Hippocampal formation (tissue), 2 donors: Measurements from ENCODE around the gene DENND4C.
"Not testable (repeated sequence)": the region's sequence is repeated elsewhere in the genome, so short reads cannot be mapped to it uniquely, and the experiment has no call there.

Experiments used
- DNase-seq, 2 donors: peaks; one replicate each; lab custom pipeline; 2025; lab: John Stamatoyannopoulos, UW

The DENND4C gene

GRCh38 chr9:19266778-19267384 lies 36.4 kb downstream of the DENND4C start:
- not testable (repeated sequence) for DNase-seq

- no peak for DNase-seq
Observed at GRCh38 chr9:19269582-19269981, 39.1 kb downstream of the DENND4C start.

DNA sequence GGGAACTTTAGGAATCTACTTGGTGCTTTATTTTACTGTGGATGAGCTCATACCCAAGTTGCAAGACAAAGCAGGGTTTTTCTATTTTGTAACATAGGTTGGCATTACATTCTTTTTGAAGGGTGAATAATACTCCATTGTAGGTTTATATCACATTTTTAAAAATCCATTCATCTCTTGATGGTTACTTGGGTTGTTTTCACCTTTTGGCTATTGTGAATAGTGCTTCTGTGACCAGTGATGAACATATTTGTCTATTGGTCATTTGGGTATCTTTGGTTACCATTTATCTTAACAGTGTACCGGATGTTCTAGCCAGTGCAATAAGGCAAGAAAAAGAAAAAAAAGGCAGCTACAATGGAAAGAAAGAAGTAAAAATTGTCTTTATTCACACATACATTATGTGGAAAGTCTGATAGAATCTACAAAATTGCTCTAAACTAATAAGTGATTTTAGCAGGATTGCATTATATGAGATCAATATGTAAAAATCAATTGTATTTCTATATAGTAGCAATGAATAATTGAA lies 40.0 kb downstream of the DENND4C start:
- DNase-seq: no peak

- DNase-seq: no peak
Observed at GRCh38 chr9:19271081-19271480, 40.6 kb downstream of the DENND4C start.

- no peak for DNase-seq
Observed at GRCh38 chr9:19281801-19282200, 51.3 kb downstream of the DENND4C start.

- no peak for DNase-seq
Observed at GRCh38 chr9:19283072-19283710, 52.7 kb downstream of the DENND4C start.

DNA sequence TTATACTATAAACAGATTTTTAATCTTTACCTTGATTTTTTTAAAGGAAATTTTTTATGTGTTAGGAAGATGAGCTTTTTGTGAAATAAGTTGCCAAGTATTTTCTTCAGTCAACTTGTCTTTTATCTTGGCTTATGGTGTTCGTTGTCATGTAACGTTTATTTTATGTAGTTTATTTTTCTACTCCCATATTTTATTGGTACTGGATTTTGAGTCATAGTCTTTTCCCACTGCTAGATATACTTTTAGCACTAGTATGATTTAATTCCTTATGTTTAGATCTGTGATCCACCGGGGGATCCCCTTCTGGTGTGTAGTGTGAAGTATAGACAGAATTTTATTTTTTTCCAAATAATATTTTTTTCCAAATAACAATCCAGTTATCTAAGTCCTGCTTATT lies 54.2 kb downstream of the DENND4C start:
- no peak for DNase-seq

DNA sequence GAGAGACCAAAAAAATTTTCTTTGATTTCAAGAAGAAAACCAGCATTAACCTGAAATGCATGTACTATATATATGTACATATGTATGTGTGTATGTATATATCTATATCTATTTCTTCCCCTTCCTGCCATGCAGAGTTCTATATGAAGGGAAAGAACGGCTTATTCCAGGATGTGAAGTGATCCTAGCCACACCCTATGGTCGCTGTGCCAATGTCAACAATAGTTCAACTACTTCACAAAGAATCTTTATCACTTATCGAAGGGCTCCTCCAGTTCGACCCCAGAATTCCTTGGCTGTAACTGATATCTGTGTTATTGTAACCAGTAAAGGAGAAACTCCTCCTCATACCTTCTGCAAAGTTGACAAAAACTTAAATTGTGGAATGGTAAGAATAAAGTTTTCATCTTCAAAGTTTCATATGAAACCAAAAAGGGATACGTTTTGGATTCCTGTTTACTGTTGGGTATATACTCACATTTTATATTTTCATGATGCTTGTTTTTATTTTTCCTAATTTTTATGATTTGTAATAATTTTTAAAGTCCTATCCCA lies 56.2 kb downstream of the DENND4C start:
- no peak for DNase-seq

GRCh38 chr9:19288081-19288480 lies 57.6 kb downstream of the DENND4C start:
- no peak for DNase-seq

DNA sequence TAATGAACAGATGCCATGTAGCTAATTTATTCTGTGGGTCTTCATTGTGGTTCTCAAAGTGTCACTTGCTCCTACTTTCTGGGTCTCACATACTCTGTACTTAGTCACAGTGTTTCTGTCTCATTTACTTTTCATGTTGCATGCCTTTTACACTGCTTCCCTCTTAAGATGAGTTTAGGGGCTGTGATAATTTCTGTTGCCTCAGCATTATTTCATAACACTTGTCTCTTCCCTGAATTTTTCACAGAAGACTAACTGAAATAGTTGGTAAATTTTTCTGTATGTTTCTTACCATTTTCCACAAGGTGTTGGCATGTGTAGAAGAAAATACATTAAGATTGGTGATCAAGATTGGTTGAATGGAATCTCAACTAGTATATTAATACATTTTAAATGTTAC lies 59.6 kb downstream of the DENND4C start:
- no peak for DNase-seq

GRCh38 chr9:19294219-19294618 lies 63.7 kb downstream of the DENND4C start:
- no peak for DNase-seq

GRCh38 chr9:19298436-19299000 lies 68.0 kb downstream of the DENND4C start:
- no peak for DNase-seq

DNA sequence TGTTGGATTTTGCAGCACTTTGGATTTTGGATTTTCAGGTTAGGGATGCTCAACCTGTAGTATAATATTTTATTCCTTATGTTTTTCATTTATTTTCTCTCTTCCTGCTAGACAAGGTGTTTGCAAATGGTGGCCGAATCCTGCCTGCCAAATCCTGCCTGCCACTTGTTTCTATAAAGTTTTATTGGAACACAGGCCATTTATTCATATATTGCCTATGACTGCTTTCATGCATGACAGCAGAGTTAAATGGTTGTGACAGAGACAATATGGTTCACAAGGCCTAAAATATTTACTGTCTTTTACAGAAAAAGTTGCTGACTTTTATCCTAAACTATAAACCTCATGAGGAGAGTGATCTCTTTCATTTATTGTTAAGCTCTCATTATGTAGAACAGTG lies 72.7 kb downstream of the DENND4C start:
- no peak for DNase-seq

DNA sequence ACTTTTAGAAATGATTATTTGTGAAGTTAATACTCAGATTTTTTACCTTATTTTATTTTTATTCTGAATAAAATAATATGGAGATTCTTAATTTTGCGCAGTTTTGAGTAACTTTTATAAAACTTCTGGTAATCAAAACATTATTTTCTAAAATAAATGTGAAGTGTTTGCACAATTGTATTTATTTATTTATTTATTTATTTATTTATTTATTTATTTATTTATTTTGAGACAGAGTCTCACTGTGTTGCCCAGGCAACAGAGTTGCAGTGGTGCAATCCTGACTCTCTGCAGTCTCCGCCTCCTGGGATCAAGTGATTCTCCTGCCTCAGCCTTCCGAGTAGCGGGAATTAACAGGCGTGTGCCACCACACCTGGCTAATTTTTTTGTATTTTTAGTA lies 76.1 kb downstream of the DENND4C start:
- DNase-seq: no peak

GRCh38 chr9:19310246-19310645 lies 79.8 kb downstream of the DENND4C start:
- no peak for DNase-seq

DNA sequence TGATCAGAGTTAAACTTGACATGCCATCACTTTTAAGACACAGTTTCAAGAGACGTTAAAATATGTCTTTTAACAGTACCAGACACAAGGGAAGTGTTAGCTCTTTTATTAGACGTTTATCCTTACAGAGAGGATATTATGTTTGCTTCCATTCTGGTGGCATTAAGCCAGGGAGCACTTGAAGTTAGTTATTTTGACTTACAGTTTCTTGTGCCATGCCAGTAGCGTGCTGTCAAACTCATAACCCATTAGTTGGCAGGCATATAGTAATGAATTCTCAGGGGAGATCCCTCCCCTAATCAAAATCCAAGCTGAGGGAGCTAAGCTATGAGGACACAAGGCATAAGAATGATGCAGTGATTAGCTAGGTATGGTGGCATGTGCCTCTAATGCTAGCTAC lies 83.1 kb downstream of the DENND4C start:
- DNase-seq: no peak

GRCh38 chr9:19320495-19320894 lies 90.0 kb downstream of the DENND4C start:
- no peak for DNase-seq

GRCh38 chr9:19331877-19332276 lies 101.4 kb downstream of the DENND4C start:
- DNase-seq: no peak

DNA sequence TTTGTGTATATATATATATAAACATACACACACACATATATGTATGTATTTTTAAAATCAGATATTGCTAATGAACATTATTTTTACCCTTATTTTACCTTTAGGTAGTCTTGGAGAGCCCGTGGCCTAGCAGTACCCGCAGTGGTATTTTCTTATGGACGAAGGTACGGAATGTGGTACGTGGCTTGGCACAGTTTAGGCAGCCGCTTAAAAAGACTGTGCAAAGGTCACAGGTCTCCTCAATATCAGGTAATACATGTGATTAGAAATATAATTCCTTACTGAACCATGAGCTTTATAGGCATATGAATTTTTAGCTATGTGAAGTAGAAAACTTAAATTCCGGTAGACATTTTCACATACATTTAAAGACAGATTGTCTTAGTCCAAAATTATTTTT lies 105.7 kb downstream of the DENND4C start:
- no peak for DNase-seq

GRCh38 chr9:19342947-19343346 lies 112.5 kb downstream of the DENND4C start:
- no peak for DNase-seq

DNA sequence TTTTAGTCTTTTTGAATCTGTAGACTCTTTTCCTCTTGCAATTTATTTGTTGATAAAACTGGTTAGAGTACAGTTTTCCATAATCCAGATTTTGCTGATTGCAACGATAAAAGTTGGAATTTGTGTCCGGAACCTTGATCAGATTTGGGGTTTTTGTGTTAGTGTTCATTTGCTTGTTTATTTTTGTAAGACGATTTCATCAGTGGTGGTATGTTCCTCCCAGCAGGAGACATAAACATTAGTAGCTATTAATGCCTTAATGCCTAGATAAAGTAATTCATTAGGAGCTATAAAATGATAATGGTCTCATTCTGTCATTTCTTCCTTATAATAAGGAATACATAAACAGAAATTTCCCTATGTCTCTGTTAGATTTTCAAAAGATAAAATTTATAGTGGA lies 128.2 kb downstream of the DENND4C start:
- DNase-seq: no peak

GRCh38 chr9:19369107-19369506 lies 138.6 kb downstream of the DENND4C start:
- DNase-seq: no peak

DNA sequence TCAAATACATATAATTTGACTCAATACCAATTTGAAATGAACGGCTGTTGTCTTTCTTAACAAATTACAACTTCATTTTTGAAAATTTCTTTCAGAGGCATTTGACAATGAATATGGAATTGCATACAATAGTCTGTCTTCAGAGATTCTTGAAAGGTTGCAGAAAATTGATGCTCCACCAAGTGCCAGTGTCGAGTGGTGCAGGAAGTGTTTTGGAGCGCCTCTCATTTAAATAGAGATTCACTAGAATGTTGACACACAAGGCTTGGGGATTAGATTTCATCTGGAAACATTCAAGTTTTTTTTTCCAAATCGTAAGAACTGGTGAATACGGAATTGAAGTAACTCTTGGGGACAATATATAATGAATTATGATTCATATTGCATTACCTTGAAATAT lies 141.4 kb downstream of the DENND4C start:
- no peak for DNase-seq
